ENCODE measurements around the gene CCT3. TPM values are rescaled to one million over a fixed set of nuclear protein-coding genes. Genes with fewer than 3 reads are reported as not detected.

The CCT3 gene
- total RNA-seq, 1 experiment from 2014 or later, result 451 TPM

DNA sequence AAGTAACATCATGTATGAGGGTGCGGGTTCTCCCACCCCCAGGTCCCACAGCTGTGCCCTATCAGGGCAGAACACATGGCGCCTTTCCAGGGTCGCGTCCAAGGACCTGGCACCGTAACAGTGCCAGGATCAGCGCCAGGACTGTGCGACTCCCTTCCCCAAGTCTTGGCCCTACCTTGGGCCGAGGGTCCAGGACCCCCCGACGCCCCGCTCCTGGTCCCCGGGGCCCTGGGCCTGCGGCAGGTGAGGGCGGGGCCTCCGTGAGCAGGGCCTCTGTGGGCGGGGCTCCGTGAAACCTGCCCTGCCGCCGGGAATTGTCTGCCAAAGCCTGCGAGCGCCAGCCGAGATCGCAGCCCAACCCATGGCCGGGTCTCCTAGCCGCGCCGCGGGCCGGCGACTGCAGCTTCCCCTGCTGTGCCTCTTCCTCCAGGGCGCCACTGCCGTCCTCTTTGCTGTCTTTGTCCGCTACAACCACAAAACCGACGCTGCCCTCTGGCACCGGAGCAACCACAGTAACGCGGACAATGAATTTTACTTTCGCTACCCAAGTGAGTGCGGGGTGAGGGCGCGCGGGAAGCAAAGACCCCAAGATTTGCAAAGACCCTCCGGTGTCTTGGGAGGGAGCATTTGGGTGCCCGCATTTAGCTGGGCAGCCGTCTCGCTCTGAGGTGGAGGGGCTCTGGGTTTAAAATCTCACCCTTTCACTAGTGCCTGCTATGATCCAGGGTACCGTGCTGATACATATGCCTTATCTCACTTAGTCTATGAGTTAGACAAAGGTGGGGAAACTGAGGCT lies 31.0 kb upstream of the CCT3 start, which contains the start of gene RHBG:
TSS of gene RHBG (plus strand) at position 323 of the 796 bp plus-strand sequence. CDS start at position 362, 39 bp downstream.
- no peaks in the 10 kb centered on the region; the same call in 1 of the 2 replicates for H3K36me3 ChIP-seq (ENCODE audit: control insufficient read depth, insufficient read depth, low read length)
- intact Hi-C loops (cut with micrococcal nuclease; ENCODE audit: unreplicated experiment), result no loop called here
- peak within 1 kb of the TSS; percentile 41 to 52 for H3K4me3 ChIP-seq (ENCODE audit: low read depth in 2 of 2, low read length in 2 of 2)
- DNase-seq (ENCODE audit: low read depth, low spot score) (no peak), ATAC-seq (peak; percentile 69)
- BruUV-seq (replicated peaks), result no TSS peak
- ChIA-PET POLR2A (no interaction called here), CTCF (interaction anchor here (1.1 kb wide), 1 partner anchor 13 kb away, joined by 3 read pairs; no protein-coding TSS in a partner anchor)
- no peak for TF ChIP-seq CTCF (IDR thresholded peaks at IDR 0.05)
- no peak for TF ChIP-seq TCF7L2 (IDR thresholded peaks at IDR 0.05; ENCODE audit: low read depth, low read length)
- TF ChIP-seq, protein P1, sequence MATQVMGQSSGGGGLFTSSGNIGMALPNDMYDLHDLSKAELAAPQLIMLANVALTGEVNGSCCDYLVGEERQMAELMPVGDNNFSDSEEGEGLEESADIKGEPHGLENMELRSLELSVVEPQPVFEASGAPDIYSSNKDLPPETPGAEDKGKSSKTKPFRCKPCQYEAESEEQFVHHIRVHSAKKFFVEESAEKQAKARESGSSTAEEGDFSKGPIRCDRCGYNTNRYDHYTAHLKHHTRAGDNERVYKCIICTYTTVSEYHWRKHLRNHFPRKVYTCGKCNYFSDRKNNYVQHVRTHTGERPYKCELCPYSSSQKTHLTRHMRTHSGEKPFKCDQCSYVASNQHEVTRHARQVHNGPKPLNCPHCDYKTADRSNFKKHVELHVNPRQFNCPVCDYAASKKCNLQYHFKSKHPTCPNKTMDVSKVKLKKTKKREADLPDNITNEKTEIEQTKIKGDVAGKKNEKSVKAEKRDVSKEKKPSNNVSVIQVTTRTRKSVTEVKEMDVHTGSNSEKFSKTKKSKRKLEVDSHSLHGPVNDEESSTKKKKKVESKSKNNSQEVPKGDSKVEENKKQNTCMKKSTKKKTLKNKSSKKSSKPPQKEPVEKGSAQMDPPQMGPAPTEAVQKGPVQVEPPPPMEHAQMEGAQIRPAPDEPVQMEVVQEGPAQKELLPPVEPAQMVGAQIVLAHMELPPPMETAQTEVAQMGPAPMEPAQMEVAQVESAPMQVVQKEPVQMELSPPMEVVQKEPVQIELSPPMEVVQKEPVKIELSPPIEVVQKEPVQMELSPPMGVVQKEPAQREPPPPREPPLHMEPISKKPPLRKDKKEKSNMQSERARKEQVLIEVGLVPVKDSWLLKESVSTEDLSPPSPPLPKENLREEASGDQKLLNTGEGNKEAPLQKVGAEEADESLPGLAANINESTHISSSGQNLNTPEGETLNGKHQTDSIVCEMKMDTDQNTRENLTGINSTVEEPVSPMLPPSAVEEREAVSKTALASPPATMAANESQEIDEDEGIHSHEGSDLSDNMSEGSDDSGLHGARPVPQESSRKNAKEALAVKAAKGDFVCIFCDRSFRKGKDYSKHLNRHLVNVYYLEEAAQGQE (IDR thresholded peaks at IDR 0.05; ENCODE audit: insufficient read depth in 1 of 2, low read depth in 2 of 2, low read length in 1 of 2), result no peak
- no peak for TF ChIP-seq SIN3A (IDR thresholded peaks at IDR 0.05; ENCODE audit: borderline replicate concordance, insufficient read depth, low read depth, low read length)
- no peak for TF ChIP-seq POLR2AphosphoS5 (IDR thresholded peaks at IDR 0.05; ENCODE audit: low read depth, low read length)
- H3K9me3 ChIP-seq (ENCODE audit: control insufficient read depth, insufficient read depth, low read depth, low read length), result no peaks in the 10 kb centered on the region
- H3K4me1 ChIP-seq (ENCODE audit: control insufficient read depth, insufficient read depth, low read length), result peaks cover 5% of the 10 kb centered on the region; the same call in 1 of the 2 replicates
- 0 out of 2 replicates have a peak within 1 kb of the TSS, but pooled peaks have one; percentile 54 for H3K27ac ChIP-seq (ENCODE audit: low read length)
- no peaks in the 10 kb centered on the region for H3K27me3 ChIP-seq (ENCODE audit: control insufficient read depth, insufficient read depth, low read length)
- in situ Hi-C loops (cut with HindIII; ENCODE audit: low pct_unique_long_range_greater_than_20kb, low sequenced_read_pairs), result no loop called here

- H3K27me3 ChIP-seq (ENCODE audit: control insufficient read depth, insufficient read depth, low read length), result no peaks in the 10 kb centered on the region
- peaks cover 5% of the 10 kb centered on the region; the same call in 1 of the 2 replicates for H3K4me1 ChIP-seq (ENCODE audit: control insufficient read depth, insufficient read depth, low read length)
- ChIA-PET CTCF (no interaction called here), POLR2A (no interaction called here)
- no peak overlapping the region for H3K27ac ChIP-seq (ENCODE audit: low read length)
- no TSS peak for BruUV-seq (replicated peaks)
- intact Hi-C loops (cut with micrococcal nuclease; ENCODE audit: unreplicated experiment) (no loop called here), in situ Hi-C loops (cut with HindIII; ENCODE audit: low pct_unique_long_range_greater_than_20kb, low sequenced_read_pairs) (no loop called here)
- ATAC-seq (peak; percentile 44), DNase-seq (ENCODE audit: low read depth, low spot score) (no peak)
- no peaks in the 10 kb centered on the region; the same call in 1 of the 2 replicates for H3K36me3 ChIP-seq (ENCODE audit: control insufficient read depth, insufficient read depth, low read length)
- H3K4me3 ChIP-seq (ENCODE audit: low read depth in 2 of 2, low read length in 2 of 2), result no peak overlapping the region
- TF ChIP-seq TCF7L2 (IDR thresholded peaks at IDR 0.05; ENCODE audit: low read depth, low read length) (no peak), CTCF (IDR thresholded peaks at IDR 0.05) (no peak), SIN3A (IDR thresholded peaks at IDR 0.05; ENCODE audit: borderline replicate concordance, insufficient read depth, low read depth, low read length) (no peak), POLR2AphosphoS5 (IDR thresholded peaks at IDR 0.05; ENCODE audit: low read depth, low read length) (no peak)
- TF ChIP-seq, protein P1 (IDR thresholded peaks at IDR 0.05; ENCODE audit: insufficient read depth in 1 of 2, low read depth in 2 of 2, low read length in 1 of 2), result no peak
- no peaks in the 10 kb centered on the region for H3K9me3 ChIP-seq (ENCODE audit: control insufficient read depth, insufficient read depth, low read depth, low read length)
These were observed 30.1 kb upstream of the CCT3 start for GRCh38 chr1:156368157-156368658.

Measured in Panc1 (cell line).